HCT116 (cell line): Measurements from ENCODE around the gene TBC1D1. TPM values are rescaled to one million over a fixed set of nuclear protein-coding genes. Genes with fewer than 3 reads are reported as not detected.

Experiments
- ATAC-seq: fragments of 200-7000 bp; cut with Tn5 transposase; 2 replicates; pipeline ENCODE4 v1.9.1; 2020; ENCODE audit warnings: mild to moderate bottlenecking, moderate library complexity
- BruUV-seq: library from RNA; stranded (reverse); fragments of 400-500 nt; replicated peaks from 2 replicates; lab custom pipeline; 2021; lab: Mats Ljungman, UMichigan
- CTCF ChIA-PET: fragments of 300-600 bp; sonication (Branson Sonifier 250); formaldehyde crosslinking; loops from one replicate; lab custom pipeline; 2021; ENCODE audit warnings: antibody characterized with exemption; lab: Charles Lee
- POLR2A ChIA-PET: fragments of 300-600, 350-600 bp; sonication (Branson Sonifier 250); formaldehyde crosslinking; loops from one replicate; lab custom pipeline; 2021; ENCODE audit warnings: antibody characterized with exemption; lab: Charles Lee
- RAD21 ChIA-PET, 2 experiments: fragments of 300-600 bp; sonication (Branson Sonifier 250); formaldehyde crosslinking; loops; one replicate each; lab custom pipeline; 2023; ENCODE audit warnings: low total read pairs in 2 of 2; ENCODE audit not compliant: uncharacterized antibody in 2 of 2, unreplicated experiment in 2 of 2, low non-redundant PET in 1 of 2; lab: Charles Lee
- DNase-seq: peaks from one replicate; pipeline ENCODE4 v3.0.0-alpha.2; 2010; ENCODE audit warnings: low read depth, low spot score
- H2AFZ ChIP-seq: fragments of 200-600 bp; shearing (Covaris generic), sonication (generic); 2 replicates; pipeline ENCODE4 v1.6.1; 2017; ENCODE audit warnings: low read depth, mixed run types, mixed read lengths, antibody characterized with exemption, low read length; ENCODE audit not compliant: poor library complexity, severe bottlenecking
- H3K27ac ChIP-seq: 2 replicates; pipeline ENCODE4 v1.5.1; 2012; ENCODE audit warnings: low read depth, low read length
- H3K27me3 ChIP-seq: fragments of 200-600 bp; sonication (generic); 2 replicates; pipeline ENCODE4 v1.6.1; 2016; ENCODE audit warnings: mixed run types, low read length, mixed read lengths; ENCODE audit not compliant: insufficient read depth
- H3K36me3 ChIP-seq, 2 experiments: fragments of 200-500 bp in 1 of 2; fragments of 200-600 bp in 1 of 2; sonication (Bioruptor generic) in 1 of 2; sonication (generic) in 1 of 2; 2 replicates each; pipeline versions ENCODE4 v1.5.1 to v1.6.1; 2014 to 2016; ENCODE audit warnings: low read length in 2 of 2, inconsistent platforms in 1 of 2, mixed read lengths in 1 of 2, mixed run types in 1 of 2; ENCODE audit not compliant: insufficient read depth in 2 of 2, control insufficient read depth in 1 of 2
- H3K4me1 ChIP-seq, 2 experiments: fragments of 200-600 bp in 1 of 2; sonication (generic) in 1 of 2; 2 replicates each; pipeline versions ENCODE4 v1.5.1 to v1.6.1; 2012 to 2017; ENCODE audit warnings: low read length in 2 of 2, inconsistent platforms in 1 of 2, mild to moderate bottlenecking in 1 of 2, mixed read lengths in 1 of 2, mixed run types in 1 of 2, moderate library complexity in 1 of 2; ENCODE audit not compliant: insufficient read depth in 2 of 2, control insufficient read depth in 1 of 2
- H3K4me2 ChIP-seq: fragments of 200-600 bp; sonication (generic); 2 replicates; pipeline ENCODE4 v1.6.1; 2017; ENCODE audit warnings: mixed run types, low read length, mixed read lengths
- H3K4me3 ChIP-seq, 2 experiments: fragments of 200-600 bp in 1 of 2; sonication (generic) in 1 of 2; replicated peaks in 1 of 2; 2 replicates each; pipeline ENCODE4 v1.5.1; 2011 to 2016; ENCODE audit warnings: low read length in 2 of 2, control low read depth in 1 of 2, low read depth in 1 of 2, mild to moderate bottlenecking in 1 of 2, mixed read lengths in 1 of 2, mixed run types in 1 of 2
- H3K79me2 ChIP-seq: fragments of 200-600 bp; sonication (generic); 2 replicates; pipeline ENCODE4 v1.6.1; 2017; ENCODE audit warnings: mild to moderate bottlenecking, mixed run types, low read length, moderate library complexity, mixed read lengths; ENCODE audit not compliant: insufficient read depth
- H3K9ac ChIP-seq: fragments of 200-600 bp; sonication (generic); 2 replicates; pipeline ENCODE4 v1.6.1; 2016; ENCODE audit warnings: low read length, mixed read lengths
- H3K9me2 ChIP-seq: fragments of 200-600 bp; sonication (generic), shearing (Covaris generic); 2 replicates; pipeline ENCODE4 v1.6.1; 2017; ENCODE audit warnings: mixed run types, mild to moderate bottlenecking, moderate library complexity; ENCODE audit not compliant: insufficient read depth
- H3K9me3 ChIP-seq, 2 experiments: fragments of 200-500 bp in 1 of 2; fragments of 200-600 bp in 1 of 2; sonication (Bioruptor generic) in 1 of 2; sonication (generic) in 1 of 2; 2 replicates each; pipeline ENCODE4 v1.6.1; 2014 to 2017; ENCODE audit warnings: low read length in 2 of 2, mixed read lengths in 2 of 2, inconsistent platforms in 1 of 2, low read depth in 1 of 2, mild to moderate bottlenecking in 1 of 2, mixed run types in 1 of 2, moderate library complexity in 1 of 2; ENCODE audit not compliant: control insufficient read depth in 1 of 2, insufficient read depth in 1 of 2
- H4K20me1 ChIP-seq: fragments of 200-600 bp; sonication (generic), shearing (Covaris generic); 2 replicates; pipeline ENCODE4 v1.6.1; 2017; ENCODE audit warnings: mixed run types, mild to moderate bottlenecking, moderate library complexity; ENCODE audit not compliant: insufficient read depth
- CBX3 ChIP-seq: IDR thresholded peaks from 2 replicates; pipeline ENCODE4 v1.6.1; 2012; ENCODE audit warnings: low read depth
- EGR1 ChIP-seq: IDR thresholded peaks from 2 replicates; pipeline ENCODE4 v1.6.1; 2012; ENCODE audit warnings: low read depth
- ELF1 ChIP-seq: IDR thresholded peaks from 2 replicates; pipeline ENCODE4 v1.6.1; 2012; ENCODE audit warnings: low read depth, borderline replicate concordance
- FOSL1 ChIP-seq: IDR thresholded peaks from 2 replicates; pipeline ENCODE4 v1.6.1; 2012; ENCODE audit warnings: low read depth
- POLR2A ChIP-seq: IDR thresholded peaks from 2 replicates; pipeline ENCODE4 v1.7.0; 2011; ENCODE audit warnings: borderline replicate concordance; ENCODE audit not compliant: insufficient read depth, insufficient read length; ENCODE audit errors: extremely low read depth
- RAD21 ChIP-seq: IDR thresholded peaks from 2 replicates; pipeline ENCODE4 v1.6.1; 2012; ENCODE audit warnings: low read depth, mild to moderate bottlenecking
- SP1 ChIP-seq: IDR thresholded peaks from 2 replicates; pipeline ENCODE4 v1.6.1; 2012; ENCODE audit warnings: low read depth
- SRF ChIP-seq: IDR thresholded peaks from 2 replicates; pipeline ENCODE4 v1.6.1; 2012; ENCODE audit warnings: low read depth
- TCF7L2 ChIP-seq: IDR thresholded peaks from 2 replicates; pipeline ENCODE4 v1.7.0; 2011; ENCODE audit warnings: borderline replicate concordance, inconsistent platforms; ENCODE audit not compliant: insufficient read depth, insufficient read length; ENCODE audit errors: extremely low read depth
- YY1 ChIP-seq: IDR thresholded peaks from 2 replicates; pipeline ENCODE4 v1.6.1; 2011; ENCODE audit warnings: low read length, low read depth, moderate library complexity, mild to moderate bottlenecking; ENCODE audit not compliant: insufficient replicate concordance; ENCODE audit errors: extremely low read depth
- ZFX ChIP-seq: fragments of 450-650 bp; IDR thresholded peaks from 2 replicates; pipeline ENCODE4 v1.6.1; 2017
- ZNF274 ChIP-seq: fragments of 200-500 bp; sonication (Bioruptor generic); IDR thresholded peaks from 2 replicates; pipeline ENCODE4 v1.6.1; 2014; ENCODE audit warnings: mild to moderate bottlenecking, low read depth, low read length, inconsistent platforms
- intact Hi-C: fragments of 100-400 bp; cut with micrococcal nuclease; formaldehyde crosslinking; loops from 2 replicates; pipeline ENCODE4 v1.10.0; 2022
- total RNA-seq: library from RNA; stranded (reverse); gene quantifications from one replicate; pipeline ENCODE4 v1.2.1, GENCODE V29; 2021; ENCODE audit not compliant: unreplicated experiment
- TF ChIP-seq, protein P1 (sequence below): IDR thresholded peaks from 2 replicates; pipeline ENCODE4 v1.6.1; 2011; ENCODE audit warnings: mild to moderate bottlenecking, low read length, moderate library complexity; ENCODE audit not compliant: insufficient replicate concordance; ENCODE audit errors: extremely low read depth
- TF ChIP-seq, protein P2 (sequence below): IDR thresholded peaks from 2 replicates; pipeline ENCODE4 v1.6.1; 2012

Gene TBC1D1
- total RNA-seq, 1 experiment from 2014 or later, result 82.7 TPM

GRCh38 chr4:38046727-38047489, 156.0 kb downstream of the TBC1D1 start (continued):
- TF ChIP-seq, protein P1, sequence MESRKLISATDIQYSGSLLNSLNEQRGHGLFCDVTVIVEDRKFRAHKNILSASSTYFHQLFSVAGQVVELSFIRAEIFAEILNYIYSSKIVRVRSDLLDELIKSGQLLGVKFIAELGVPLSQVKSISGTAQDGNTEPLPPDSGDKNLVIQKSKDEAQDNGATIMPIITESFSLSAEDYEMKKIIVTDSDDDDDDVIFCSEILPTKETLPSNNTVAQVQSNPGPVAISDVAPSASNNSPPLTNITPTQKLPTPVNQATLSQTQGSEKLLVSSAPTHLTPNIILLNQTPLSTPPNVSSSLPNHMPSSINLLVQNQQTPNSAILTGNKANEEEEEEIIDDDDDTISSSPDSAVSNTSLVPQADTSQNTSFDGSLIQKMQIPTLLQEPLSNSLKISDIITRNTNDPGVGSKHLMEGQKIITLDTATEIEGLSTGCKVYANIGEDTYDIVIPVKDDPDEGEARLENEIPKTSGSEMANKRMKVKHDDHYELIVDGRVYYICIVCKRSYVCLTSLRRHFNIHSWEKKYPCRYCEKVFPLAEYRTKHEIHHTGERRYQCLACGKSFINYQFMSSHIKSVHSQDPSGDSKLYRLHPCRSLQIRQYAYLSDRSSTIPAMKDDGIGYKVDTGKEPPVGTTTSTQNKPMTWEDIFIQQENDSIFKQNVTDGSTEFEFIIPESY, result no peak
- TF ChIP-seq TCF7L2 (no peak), ZFX (no peak), RAD21 (no peak), ZNF274 (no peak), SP1 (no peak), SRF (no peak), ELF1 (no peak), CBX3 (no peak)
- TF ChIP-seq, protein P2, sequence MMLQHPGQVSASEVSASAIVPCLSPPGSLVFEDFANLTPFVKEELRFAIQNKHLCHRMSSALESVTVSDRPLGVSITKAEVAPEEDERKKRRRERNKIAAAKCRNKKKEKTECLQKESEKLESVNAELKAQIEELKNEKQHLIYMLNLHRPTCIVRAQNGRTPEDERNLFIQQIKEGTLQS, result no peak

DNA sequence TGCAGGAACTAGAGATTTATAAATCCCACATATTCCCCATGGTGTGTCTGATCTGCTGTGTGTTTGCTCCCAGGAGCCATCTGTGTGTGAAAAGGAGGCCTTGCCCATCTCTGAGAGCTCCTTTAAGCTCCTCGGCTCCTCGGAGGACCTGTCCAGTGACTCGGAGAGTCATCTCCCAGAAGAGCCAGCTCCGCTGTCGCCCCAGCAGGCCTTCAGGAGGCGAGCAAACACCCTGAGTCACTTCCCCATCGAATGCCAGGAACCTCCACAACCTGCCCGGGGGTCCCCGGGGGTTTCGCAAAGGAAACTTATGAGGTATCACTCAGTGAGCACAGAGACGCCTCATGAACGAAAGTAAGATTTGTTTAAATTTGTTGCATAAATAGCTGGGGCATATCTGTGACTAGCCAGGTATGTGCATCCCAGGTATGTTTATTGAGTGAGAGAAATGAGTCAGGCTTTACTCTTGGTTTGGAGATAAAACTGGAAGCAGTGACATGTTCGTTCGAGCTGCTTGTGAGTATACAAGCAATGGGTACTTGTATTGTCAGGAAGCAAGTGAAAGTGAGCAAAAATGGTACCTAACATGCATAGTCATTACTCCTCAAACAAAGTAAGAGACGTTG, 158.8 kb downstream of the TBC1D1 start:
- Histone ChIP-seq H3K36me3 (peaks cover 5 to 11% of the 10 kb centered on the region in 2 experiments; a peak in 1 of 4 replicates), H3K4me3 (no peak overlapping the region)
- no peak for TF ChIP-seq EGR1
- no peak for TF ChIP-seq CBX3
- TF ChIP-seq FOSL1, result no peak
- TF ChIP-seq, protein P1, result no peak
- no peak for TF ChIP-seq POLR2A
- no peak for TF ChIP-seq YY1
- TF ChIP-seq, all 23 proteins: peak for 0
- Histone ChIP-seq H3K79me2 (no peaks in the 10 kb centered on the region), H3K4me2 (no peak overlapping the region), H3K27ac (no peak overlapping the region), H3K27me3 (no peaks in the 10 kb centered on the region), H3K9ac (no peak overlapping the region), H3K4me1 (peaks cover 4 to 8% of the 10 kb centered on the region in 2 experiments; a peak in 3 of 4 replicates), H3K9me2 (no peaks in the 10 kb centered on the region), H4K20me1 (no peaks in the 10 kb centered on the region), H3K9me3 (no peaks in the 10 kb centered on the region), H2AFZ (no peak overlapping the region)
- BruUV-seq, result no TSS peak
- ChIA-PET POLR2A (no interaction called here), RAD21 (no interaction called here), CTCF (no interaction called here)
- DNase-seq, result no peak
- ATAC-seq, result no peak
- intact Hi-C loops, result no loop called here
